ENCODE results near the gene SARNP.

DNA sequence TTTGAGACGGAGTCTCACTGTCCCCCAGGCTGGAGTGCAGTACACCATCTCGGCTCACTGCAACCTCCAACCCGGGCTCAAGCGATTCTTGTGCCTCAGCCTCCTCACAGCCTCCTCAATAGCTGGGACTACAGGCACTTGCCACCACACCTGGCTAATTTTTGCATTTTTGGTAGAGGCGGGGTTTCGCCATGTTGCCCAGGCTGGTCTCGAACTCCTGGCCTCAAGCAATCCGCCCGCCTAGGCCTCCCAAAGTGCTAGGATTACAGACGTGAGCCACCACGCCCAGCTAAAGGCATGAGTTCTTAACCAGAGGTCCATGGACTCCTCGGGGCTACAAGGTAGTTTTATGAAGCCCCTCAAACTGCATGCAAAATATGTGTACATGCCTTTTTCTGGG, 2.1 kb downstream of the SARNP start:
- TF ChIP-seq POLR2A (IDR thresholded peaks at IDR 0.05) (no peak), CTCF (IDR thresholded peaks at IDR 0.05) (no peak)
